Activated CD8-positive, alpha-beta memory T cell treated with anti-CD3 and anti-CD28 coated beads, Interleukin-2, amount 50 U/mL, for 48 hours (primary cell): Measurements from ENCODE around the gene MPRIP.

Experiments
- DNase-seq: peaks from one replicate; pipeline ENCODE4 v3.0.0-alpha.2; 2020

MPRIP gene

GRCh38 chr17:17029938-17030337 lies 12.3 kb upstream of the MPRIP start:
- no peak for DNase-seq

- DNase-seq: no peak
Measured at GRCh38 chr17:17030515-17031211, 11.6 kb upstream of the MPRIP start.

GRCh38 chr17:17032131-17032692 lies 10.0 kb upstream of the MPRIP start:
- no peak for DNase-seq

GRCh38 chr17:17033466-17033865 lies 8.8 kb upstream of the MPRIP start:
- DNase-seq: no peak

GRCh38 chr17:17034026-17034425 lies 8.2 kb upstream of the MPRIP start:
- no peak for DNase-seq

GRCh38 chr17:17034496-17035075 lies 7.7 kb upstream of the MPRIP start:
- DNase-seq: no peak

GRCh38 chr17:17035490-17035889 lies 6.8 kb upstream of the MPRIP start:
- DNase-seq: no peak

- DNase-seq: no peak
Measured at GRCh38 chr17:17035920-17036523, 6.2 kb upstream of the MPRIP start.

GRCh38 chr17:17036524-17036998 lies 5.7 kb upstream of the MPRIP start:
- no peak for DNase-seq

GRCh38 chr17:17039911-17040310 lies 2.3 kb upstream of the MPRIP start:
- DNase-seq: no peak

- DNase-seq: no peak
Measured at GRCh38 chr17:17041018-17041521, 1.2 kb upstream of the MPRIP start.

GRCh38 chr17:17041571-17042383 lies 480 bp upstream of the MPRIP start:
- peak; percentile 96 for DNase-seq

- DNase-seq: peak; percentile 72
Measured at GRCh38 chr17:17042851-17043460, 699 bp downstream of the MPRIP start.

GRCh38 chr17:17043461-17044271 lies 1.4 kb downstream of the MPRIP start:
- no peak for DNase-seq

- DNase-seq: no peak
Measured at GRCh38 chr17:17044846-17045561, 2.7 kb downstream of the MPRIP start.

- DNase-seq: peak; percentile 26
Measured at GRCh38 chr17:17048106-17048505, 5.8 kb downstream of the MPRIP start.

GRCh38 chr17:17050346-17051345 lies 8.4 kb downstream of the MPRIP start:
- DNase-seq: peak; percentile 38

- peak; percentile 25 for DNase-seq
Measured at GRCh38 chr17:17051380-17051779, 9.1 kb downstream of the MPRIP start.

- DNase-seq: peak; percentile 48
Measured at GRCh38 chr17:17051791-17052461, 9.7 kb downstream of the MPRIP start.
